Smooth muscle cell (in vitro differentiated cells): ENCODE results near the gene SBF2. TPM values are rescaled to one million over a fixed set of nuclear protein-coding genes. Genes with fewer than 3 reads are reported as not detected.
A peak's percentile ranks its signal among the peaks of the same experiment; 100 is the strongest.

Experiments used
- DNase-seq: peaks from one replicate; lab custom pipeline; 2025; ENCODE audit not compliant: unreplicated experiment; lab: John Stamatoyannopoulos, UW
- H2AFZ ChIP-seq: fragments of 200-600 bp; sonication (generic); 2 replicates; pipeline ENCODE4 v1.6.0; 2016; ENCODE audit warnings: antibody characterized with exemption, low read depth, mild to moderate bottlenecking
- H3F3A ChIP-seq: fragments of 200-600 bp; sonication (generic); 2 replicates; pipeline ENCODE4 v1.6.0; 2017; ENCODE audit warnings: antibody characterized with exemption, low read depth
- H3K27ac ChIP-seq: fragments of 200-600 bp; sonication (generic); 2 replicates; pipeline ENCODE4 v1.5.1; 2016; ENCODE audit warnings: low read depth, mild to moderate bottlenecking
- H3K27me3 ChIP-seq: fragments of 200-600 bp; sonication (generic); 2 replicates; pipeline ENCODE4 v1.6.1; 2016; ENCODE audit warnings: low read depth, mild to moderate bottlenecking
- H3K36me3 ChIP-seq: fragments of 200-600 bp; sonication (generic); 2 replicates; pipeline ENCODE4 v1.5.1; 2016; ENCODE audit warnings: low read depth
- H3K4me1 ChIP-seq: fragments of 200-600 bp; sonication (generic); 2 replicates; pipeline ENCODE4 v1.5.1; 2016; ENCODE audit warnings: low read depth
- H3K4me2 ChIP-seq: fragments of 200-600 bp; sonication (generic); 2 replicates; pipeline ENCODE4 v1.6.0; 2016; ENCODE audit warnings: mild to moderate bottlenecking
- H3K4me3 ChIP-seq: fragments of 200-600 bp; sonication (generic); 2 replicates; pipeline ENCODE4 v1.5.1; 2016; ENCODE audit warnings: mild to moderate bottlenecking
- H3K79me2 ChIP-seq: fragments of 200-600 bp; sonication (generic); 2 replicates; pipeline ENCODE4 v1.6.0; 2016; ENCODE audit warnings: low read depth, mild to moderate bottlenecking
- H3K9ac ChIP-seq: fragments of 200-600 bp; sonication (generic); 2 replicates; pipeline ENCODE4 v1.6.0; 2016; ENCODE audit warnings: low read depth
- H3K9me3 ChIP-seq: fragments of 200-600 bp; sonication (generic); replicated peaks from 2 replicates; pipeline ENCODE4 v1.5.1; 2016; ENCODE audit warnings: low read depth
- H4K20me1 ChIP-seq: fragments of 200-600 bp; sonication (generic); 2 replicates; pipeline ENCODE4 v1.6.0; 2016; ENCODE audit warnings: low read depth
- WGBS: methylation state at CpG from one replicate; pipeline ENCODE4 v1.1.7; 2016; ENCODE audit warnings: low lambda C conversion rate; 5-methylcytosine and 5-hydroxymethylcytosine counted together
- polyA plus RNA-seq: library from polyadenylated mRNA; unstranded; fragments of >200 nt; fragmentation: Nextera tagmentation; extraction: Ambion mirVana; gene quantifications from 2 replicates; pipeline ENCODE4 v1.2.1, GENCODE V29; 2016
- total RNA-seq: library from RNA; depleted of rRNA; stranded (reverse); fragments of >200 nt; gene quantifications from 2 replicates; pipeline ENCODE4 v1.2.3, GENCODE V29; 2014
- TF ChIP-seq, protein P1 (sequence below): fragments of 200-600 bp; sonication (generic); IDR thresholded peaks from 2 replicates; pipeline ENCODE4 v1.5.1; 2017; ENCODE audit warnings: borderline replicate concordance, mild to moderate bottlenecking, antibody characterized with exemption; ENCODE audit not compliant: insufficient read depth, poor library complexity, severe bottlenecking

The SBF2 gene
- total and polyA plus RNA-seq, 2 experiments from 2014 or later, result 19.0 to 80.7 TPM

- Histone ChIP-seq H3K27me3 (no peaks in the 10 kb centered on the region), H3K9me3 (no peaks in the 10 kb centered on the region), H3K4me1 (peaks cover 34% of the 10 kb centered on the region), H3K4me2 (peak overlapping the region; percentile 76), H3K4me3 (no peak overlapping the region), H3F3A (peaks cover 37% of the 10 kb centered on the region), H4K20me1 (no peaks in the 10 kb centered on the region), H3K9ac (peak overlapping the region; percentile 70), H3K79me2 (no peaks in the 10 kb centered on the region), H3K36me3 (peaks cover 4% of the 10 kb centered on the region), H3K27ac (peak overlapping the region; percentile 92), H2AFZ (no peak overlapping the region)
- TF ChIP-seq, protein P1, sequence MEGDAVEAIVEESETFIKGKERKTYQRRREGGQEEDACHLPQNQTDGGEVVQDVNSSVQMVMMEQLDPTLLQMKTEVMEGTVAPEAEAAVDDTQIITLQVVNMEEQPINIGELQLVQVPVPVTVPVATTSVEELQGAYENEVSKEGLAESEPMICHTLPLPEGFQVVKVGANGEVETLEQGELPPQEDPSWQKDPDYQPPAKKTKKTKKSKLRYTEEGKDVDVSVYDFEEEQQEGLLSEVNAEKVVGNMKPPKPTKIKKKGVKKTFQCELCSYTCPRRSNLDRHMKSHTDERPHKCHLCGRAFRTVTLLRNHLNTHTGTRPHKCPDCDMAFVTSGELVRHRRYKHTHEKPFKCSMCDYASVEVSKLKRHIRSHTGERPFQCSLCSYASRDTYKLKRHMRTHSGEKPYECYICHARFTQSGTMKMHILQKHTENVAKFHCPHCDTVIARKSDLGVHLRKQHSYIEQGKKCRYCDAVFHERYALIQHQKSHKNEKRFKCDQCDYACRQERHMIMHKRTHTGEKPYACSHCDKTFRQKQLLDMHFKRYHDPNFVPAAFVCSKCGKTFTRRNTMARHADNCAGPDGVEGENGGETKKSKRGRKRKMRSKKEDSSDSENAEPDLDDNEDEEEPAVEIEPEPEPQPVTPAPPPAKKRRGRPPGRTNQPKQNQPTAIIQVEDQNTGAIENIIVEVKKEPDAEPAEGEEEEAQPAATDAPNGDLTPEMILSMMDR, result no peak
- no peak for DNase-seq
- 28% methylated on average over 3 of the region's 3 CpGs for WGBS
Measured at GRCh38 chr11:9802291-9802861, 491.6 kb downstream of the SBF2 start.

- Histone ChIP-seq H3K9me3 (no peaks in the 10 kb centered on the region), H3K79me2 (no peaks in the 10 kb centered on the region), H3K27ac (no peak overlapping the region), H3K27me3 (no peaks in the 10 kb centered on the region), H3K36me3 (no peaks in the 10 kb centered on the region), H3K4me2 (no peak overlapping the region), H3K4me3 (no peak overlapping the region), H3F3A (peaks cover 29% of the 10 kb centered on the region), H2AFZ (no peak overlapping the region), H4K20me1 (no peaks in the 10 kb centered on the region), H3K9ac (no peak overlapping the region), H3K4me1 (peaks cover 34% of the 10 kb centered on the region)
- WGBS, result 76% methylated on average over 3 of the region's 3 CpGs
- no peak for DNase-seq
- TF ChIP-seq, protein P1, result no peak
Measured at GRCh38 chr11:9799886-9800285, 494.1 kb downstream of the SBF2 start.

DNA sequence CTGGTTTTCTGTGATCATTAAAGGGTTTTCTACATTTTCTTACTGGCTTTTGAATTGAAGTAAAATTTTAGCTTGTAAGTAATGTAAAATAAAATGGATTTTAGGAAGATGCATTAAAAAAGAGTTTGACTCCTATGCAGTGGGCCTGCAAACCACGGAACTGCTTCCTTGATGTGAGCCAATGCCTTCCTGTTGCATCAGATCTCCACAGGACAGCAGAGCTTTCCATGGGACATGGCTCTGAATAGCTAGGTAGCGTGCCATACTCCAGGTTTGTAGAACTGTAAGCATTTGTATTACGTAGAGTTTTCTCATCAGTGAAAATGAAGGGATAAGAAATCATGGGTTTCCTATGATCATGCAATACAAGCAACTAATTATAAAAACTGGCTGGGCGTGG, 496.7 kb downstream of the SBF2 start:
- Histone ChIP-seq H3K27me3 (no peaks in the 10 kb centered on the region), H3K27ac (no peak overlapping the region)

More for the DNA sequence above, 496.7 kb downstream of the SBF2 start:
- H3F3A ChIP-seq, result peaks cover 9% of the 10 kb centered on the region
- DNase-seq, result no peak
- TF ChIP-seq, protein P1, result no peak
- peaks cover 11% of the 10 kb centered on the region for H3K4me1 ChIP-seq
- H3K4me2 ChIP-seq, result no peak overlapping the region
- H2AFZ ChIP-seq, result no peak overlapping the region
- no peaks in the 10 kb centered on the region for H3K9me3 ChIP-seq
- 94% methylated on average over 4 of the region's 4 CpGs for WGBS
- no peaks in the 10 kb centered on the region for H3K79me2 ChIP-seq
- H3K4me3 ChIP-seq, result no peak overlapping the region
- no peaks in the 10 kb centered on the region for H3K36me3 ChIP-seq
- H4K20me1 ChIP-seq, result no peaks in the 10 kb centered on the region
- no peak overlapping the region for H3K9ac ChIP-seq
